ENCODE results near the gene ARHGAP27. TPM values are rescaled to one million over a fixed set of nuclear protein-coding genes. Genes with fewer than 3 reads are reported as not detected.

The ARHGAP27 gene
- total RNA-seq, 1 experiment from 2014 or later: 0.17 TPM

DNA sequence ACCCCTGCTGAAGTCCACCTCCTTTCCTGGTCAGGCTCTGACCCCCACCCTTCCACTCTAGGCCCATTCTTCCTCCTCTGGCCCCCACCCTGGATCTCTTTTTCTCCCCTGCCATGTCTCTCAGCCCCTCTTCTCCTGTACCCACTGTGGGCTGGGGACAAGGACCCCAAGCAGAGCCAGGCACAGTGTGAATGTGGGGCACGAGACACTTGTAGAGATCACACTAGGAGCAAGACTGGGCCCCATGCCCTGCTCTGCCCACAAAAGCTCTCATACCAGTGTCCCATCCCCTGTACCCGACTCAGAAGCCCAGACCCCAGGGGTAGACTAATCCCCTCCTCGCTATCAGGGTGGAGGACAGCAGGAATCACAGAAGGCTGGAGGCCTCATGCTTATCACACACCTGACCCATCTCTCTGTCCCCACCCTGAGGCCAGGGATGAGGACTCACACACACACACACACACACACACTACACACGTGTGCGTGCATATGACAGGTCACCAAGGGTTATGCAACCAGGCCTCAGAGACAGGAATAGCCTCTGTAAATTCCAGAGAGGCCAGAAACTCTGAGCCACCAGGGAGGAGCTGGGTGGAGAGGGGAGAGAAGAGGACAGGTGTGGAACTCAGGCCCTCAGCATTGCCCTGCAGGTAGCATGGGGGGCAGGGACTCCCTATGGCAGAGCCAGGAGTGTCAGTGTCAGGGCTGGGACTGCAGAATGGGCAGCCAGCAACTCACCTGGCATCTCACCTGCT is 21.1 kb downstream of the ARHGAP27 start:
- intact Hi-C loops (cut with micrococcal nuclease; ENCODE audit: unreplicated experiment): no loop called here
- Histone ChIP-seq H3K27ac (ENCODE audit: low read depth, low read length, poor library complexity, severe bottlenecking) (no peak overlapping the region), H3K9me3 (ENCODE audit: low read depth, low read length, poor library complexity, severe bottlenecking) (no peaks in the 10 kb centered on the region), H3K4me1 (ENCODE audit: insufficient read depth, low read length, poor library complexity, severe bottlenecking) (no peaks in the 10 kb centered on the region), H3K36me3 (ENCODE audit: insufficient read depth, low read length, poor library complexity, severe bottlenecking) (no peaks in the 10 kb centered on the region), H3K27me3 (replicated peaks; ENCODE audit: insufficient read depth, low read depth, low read length, poor library complexity) (no peaks in the 10 kb centered on the region), H3K4me3 (ENCODE audit: low read depth, low read length, poor library complexity, severe bottlenecking) (no peak overlapping the region)
- ChIA-PET CTCF (no interaction called here), POLR2A (ENCODE audit: low non-redundant PET) (no interaction called here)
- BruUV-seq (replicated peaks): no TSS peak
- DNase-seq (ENCODE audit: low spot score): no peak
- TF ChIP-seq EZH2 (IDR thresholded peaks at IDR 0.05; ENCODE audit: borderline replicate concordance, low read depth, low read length, poor library complexity, severe bottlenecking): no peak
- TF ChIP-seq, protein P1, sequence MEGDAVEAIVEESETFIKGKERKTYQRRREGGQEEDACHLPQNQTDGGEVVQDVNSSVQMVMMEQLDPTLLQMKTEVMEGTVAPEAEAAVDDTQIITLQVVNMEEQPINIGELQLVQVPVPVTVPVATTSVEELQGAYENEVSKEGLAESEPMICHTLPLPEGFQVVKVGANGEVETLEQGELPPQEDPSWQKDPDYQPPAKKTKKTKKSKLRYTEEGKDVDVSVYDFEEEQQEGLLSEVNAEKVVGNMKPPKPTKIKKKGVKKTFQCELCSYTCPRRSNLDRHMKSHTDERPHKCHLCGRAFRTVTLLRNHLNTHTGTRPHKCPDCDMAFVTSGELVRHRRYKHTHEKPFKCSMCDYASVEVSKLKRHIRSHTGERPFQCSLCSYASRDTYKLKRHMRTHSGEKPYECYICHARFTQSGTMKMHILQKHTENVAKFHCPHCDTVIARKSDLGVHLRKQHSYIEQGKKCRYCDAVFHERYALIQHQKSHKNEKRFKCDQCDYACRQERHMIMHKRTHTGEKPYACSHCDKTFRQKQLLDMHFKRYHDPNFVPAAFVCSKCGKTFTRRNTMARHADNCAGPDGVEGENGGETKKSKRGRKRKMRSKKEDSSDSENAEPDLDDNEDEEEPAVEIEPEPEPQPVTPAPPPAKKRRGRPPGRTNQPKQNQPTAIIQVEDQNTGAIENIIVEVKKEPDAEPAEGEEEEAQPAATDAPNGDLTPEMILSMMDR (conservative IDR thresholded peaks at IDR 0.05; ENCODE audit: low read depth, low read length): no peak

GRCh38 chr17:45410144-45411091 is 22.3 kb downstream of the ARHGAP27 start:
- Histone ChIP-seq H3K4me1 (ENCODE audit: insufficient read depth, low read length, poor library complexity, severe bottlenecking) (peaks cover 2% of the 10 kb centered on the region), H3K27me3 (replicated peaks; ENCODE audit: insufficient read depth, low read depth, low read length, poor library complexity) (no peaks in the 10 kb centered on the region), H3K27ac (ENCODE audit: low read depth, low read length, poor library complexity, severe bottlenecking) (no peak overlapping the region), H3K9me3 (ENCODE audit: low read depth, low read length, poor library complexity, severe bottlenecking) (no peaks in the 10 kb centered on the region), H3K4me3 (ENCODE audit: low read depth, low read length, poor library complexity, severe bottlenecking) (no peak overlapping the region), H3K36me3 (ENCODE audit: insufficient read depth, low read length, poor library complexity, severe bottlenecking) (no peaks in the 10 kb centered on the region)
- ChIA-PET CTCF (no interaction called here), POLR2A (ENCODE audit: low non-redundant PET) (no interaction called here)
- intact Hi-C loops (cut with micrococcal nuclease; ENCODE audit: unreplicated experiment): no loop called here
- no peak for DNase-seq (ENCODE audit: low spot score)
- TF ChIP-seq, protein P1 (conservative IDR thresholded peaks at IDR 0.05; ENCODE audit: low read depth, low read length): no peak
- TF ChIP-seq EZH2 (IDR thresholded peaks at IDR 0.05; ENCODE audit: borderline replicate concordance, low read depth, low read length, poor library complexity, severe bottlenecking): no peak
- BruUV-seq (replicated peaks): no TSS peak

DNA sequence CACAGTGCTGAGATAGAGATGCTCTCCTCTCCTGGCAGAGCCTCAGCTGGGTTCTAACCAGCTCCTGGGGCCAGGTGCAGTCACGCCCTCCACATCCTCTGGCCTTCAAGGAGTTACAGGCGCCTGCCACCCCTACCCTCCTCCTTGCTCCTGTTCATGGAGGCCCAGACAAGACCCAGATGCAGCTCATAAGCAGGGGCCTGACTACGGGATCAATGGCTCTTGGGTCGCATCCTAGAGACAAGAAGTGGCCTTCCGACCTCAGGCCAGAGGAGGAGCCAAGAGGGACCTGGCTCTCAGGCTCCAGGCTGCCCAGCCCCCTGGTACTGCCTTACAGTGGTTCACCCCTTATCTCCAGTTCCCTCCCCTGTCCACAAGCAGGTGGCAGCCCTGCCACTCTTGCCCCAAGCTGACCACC is 23.0 kb downstream of the ARHGAP27 start:
- ChIA-PET POLR2A (ENCODE audit: low non-redundant PET) (no interaction called here), CTCF (no interaction called here)
- Histone ChIP-seq H3K4me1 (ENCODE audit: insufficient read depth, low read length, poor library complexity, severe bottlenecking) (peaks cover 3% of the 10 kb centered on the region), H3K27me3 (replicated peaks; ENCODE audit: insufficient read depth, low read depth, low read length, poor library complexity) (no peaks in the 10 kb centered on the region), H3K36me3 (ENCODE audit: insufficient read depth, low read length, poor library complexity, severe bottlenecking) (no peaks in the 10 kb centered on the region), H3K9me3 (ENCODE audit: low read depth, low read length, poor library complexity, severe bottlenecking) (no peaks in the 10 kb centered on the region), H3K27ac (ENCODE audit: low read depth, low read length, poor library complexity, severe bottlenecking) (no peak overlapping the region), H3K4me3 (ENCODE audit: low read depth, low read length, poor library complexity, severe bottlenecking) (no peak overlapping the region)
- no TSS peak for BruUV-seq (replicated peaks)
- no peak for DNase-seq (ENCODE audit: low spot score)
- no peak for TF ChIP-seq EZH2 (IDR thresholded peaks at IDR 0.05; ENCODE audit: borderline replicate concordance, low read depth, low read length, poor library complexity, severe bottlenecking)
- TF ChIP-seq, protein P1 (conservative IDR thresholded peaks at IDR 0.05; ENCODE audit: low read depth, low read length): no peak
- intact Hi-C loops (cut with micrococcal nuclease; ENCODE audit: unreplicated experiment): no loop called here
